ENCODE measurements around the gene LPGAT1.
"Not testable (repeated sequence)": the region's sequence is repeated elsewhere in the genome, so short reads cannot be mapped to it uniquely, and the experiment has no call there.

LPGAT1 gene

DNA sequence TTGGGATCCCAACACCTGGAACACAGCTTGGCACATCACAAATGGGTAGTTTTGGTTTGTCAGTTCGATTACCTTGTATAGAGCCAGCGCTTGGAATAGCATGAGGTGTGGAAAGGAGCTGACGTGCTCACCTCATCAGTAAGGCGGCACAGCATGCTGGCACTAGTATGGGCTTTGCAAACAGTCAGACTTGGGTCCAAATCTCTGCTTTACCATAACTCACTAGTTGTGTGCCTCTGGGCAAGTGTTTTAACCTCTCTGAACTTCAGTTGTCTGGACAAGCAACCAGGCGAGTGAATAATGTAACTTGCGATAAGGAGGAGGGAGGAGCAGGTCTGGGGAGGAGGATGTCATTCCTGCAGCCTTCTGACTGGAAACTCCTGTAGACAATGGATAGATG, 128.8 kb downstream of the LPGAT1 start:
- Histone ChIP-seq H3K9me3 (ENCODE audit: control insufficient read depth, low read length) (no peaks in the 10 kb centered on the region), H3K27ac (ENCODE audit: low read depth, low read length, severe bottlenecking) (no peak overlapping the region), H3K4me3 (ENCODE audit: extremely low read depth, insufficient read depth, low read length, poor library complexity, severe bottlenecking) (no peak overlapping the region), H3K36me3 (ENCODE audit: control insufficient read depth, insufficient read depth, low read length) (no peaks in the 10 kb centered on the region), H3K4me1 (ENCODE audit: control insufficient read depth, insufficient read depth, low read length, poor library complexity, severe bottlenecking) (no peaks in the 10 kb centered on the region)
- 92 to 95% methylated on average over 6 of the region's 6 CpGs for WGBS, 2 experiments (ENCODE audit: insufficient coverage in 2 of 2)

DNA sequence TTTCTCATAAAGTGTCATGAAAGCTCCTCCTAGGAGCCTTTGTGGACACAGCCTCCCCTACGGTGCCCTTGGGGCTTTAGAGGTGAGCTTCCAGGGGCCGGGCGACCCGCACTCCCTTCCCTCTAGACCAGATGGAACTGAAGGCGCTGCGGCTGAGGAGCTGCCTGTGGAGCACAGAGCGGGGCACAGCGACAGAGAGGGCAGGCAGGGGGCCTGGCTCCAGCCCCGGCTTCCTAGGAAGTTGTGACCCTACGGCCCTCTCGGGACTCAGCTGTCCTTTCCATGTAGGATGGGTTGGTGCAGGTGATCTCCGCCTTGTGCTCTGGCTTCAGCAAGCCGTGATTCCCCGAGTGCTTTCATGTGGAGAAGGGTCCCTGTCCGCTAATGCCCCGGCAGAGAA, 131.5 kb downstream of the LPGAT1 start:
- Histone ChIP-seq H3K9me3 (ENCODE audit: control insufficient read depth, low read length) (no peaks in the 10 kb centered on the region), H3K36me3 (ENCODE audit: control insufficient read depth, insufficient read depth, low read length) (no peaks in the 10 kb centered on the region), H3K4me1 (ENCODE audit: control insufficient read depth, insufficient read depth, low read length, poor library complexity, severe bottlenecking) (no peaks in the 10 kb centered on the region), H3K27ac (ENCODE audit: low read depth, low read length, severe bottlenecking) (no peak overlapping the region), H3K4me3 (ENCODE audit: extremely low read depth, insufficient read depth, low read length, poor library complexity, severe bottlenecking) (no peak overlapping the region)
- 82 to 83% methylated on average over 16 of the region's 16 CpGs for WGBS, 2 experiments (ENCODE audit: insufficient coverage in 2 of 2)

DNA sequence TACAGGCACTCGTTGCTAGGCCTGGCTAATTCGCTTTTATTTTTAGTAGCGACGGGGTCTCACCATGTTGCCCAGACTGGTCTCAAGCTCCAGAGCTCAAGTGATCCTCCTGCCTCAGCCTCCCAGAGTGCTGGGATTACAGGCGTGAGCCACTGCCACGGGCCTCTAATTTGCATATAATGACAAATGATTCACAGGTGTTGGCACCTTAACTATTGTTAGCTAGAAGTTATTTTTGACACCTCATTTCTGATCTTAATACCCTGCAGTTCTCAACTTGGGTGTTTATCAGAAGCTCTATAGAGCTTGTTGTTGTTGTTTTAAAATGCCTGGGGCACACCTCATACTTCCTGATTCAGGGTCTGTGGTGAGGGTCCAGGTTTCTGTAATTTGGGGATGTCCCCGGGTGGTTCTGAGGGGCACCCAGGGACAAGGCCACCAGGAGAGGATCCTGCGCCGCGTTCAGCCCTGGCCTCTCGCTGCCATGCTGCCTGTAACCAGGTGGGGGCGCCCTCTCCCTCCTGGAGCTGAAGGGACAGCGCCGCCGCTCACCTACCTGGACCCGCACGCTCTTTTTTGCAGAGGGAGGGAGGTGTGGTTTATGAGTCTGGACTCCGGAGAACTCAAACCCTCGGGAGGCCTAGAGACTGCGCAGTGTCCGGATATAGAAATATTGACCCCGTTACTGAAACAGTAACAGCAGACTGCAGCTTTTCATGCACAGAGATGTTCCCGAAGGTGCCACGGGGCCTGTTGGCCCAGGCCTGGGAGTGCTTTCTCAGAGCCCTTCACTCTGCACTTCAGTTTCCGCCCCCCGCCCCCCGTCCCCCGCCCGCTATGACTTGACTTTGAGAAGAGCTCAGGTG, 132.2 kb downstream of the LPGAT1 start:
- Histone ChIP-seq H3K9me3 (ENCODE audit: control insufficient read depth, low read length) (no peaks in the 10 kb centered on the region), H3K27ac (ENCODE audit: low read depth, low read length, severe bottlenecking) (no peak overlapping the region), H3K36me3 (ENCODE audit: control insufficient read depth, insufficient read depth, low read length) (no peaks in the 10 kb centered on the region), H3K4me1 (ENCODE audit: control insufficient read depth, insufficient read depth, low read length, poor library complexity, severe bottlenecking) (no peaks in the 10 kb centered on the region), H3K4me3 (ENCODE audit: extremely low read depth, insufficient read depth, low read length, poor library complexity, severe bottlenecking) (no peak overlapping the region)
- WGBS, 2 experiments (ENCODE audit: insufficient coverage in 2 of 2): 45 to 50% methylated on average over 12 to 14 of the region's 29 CpGs

DNA sequence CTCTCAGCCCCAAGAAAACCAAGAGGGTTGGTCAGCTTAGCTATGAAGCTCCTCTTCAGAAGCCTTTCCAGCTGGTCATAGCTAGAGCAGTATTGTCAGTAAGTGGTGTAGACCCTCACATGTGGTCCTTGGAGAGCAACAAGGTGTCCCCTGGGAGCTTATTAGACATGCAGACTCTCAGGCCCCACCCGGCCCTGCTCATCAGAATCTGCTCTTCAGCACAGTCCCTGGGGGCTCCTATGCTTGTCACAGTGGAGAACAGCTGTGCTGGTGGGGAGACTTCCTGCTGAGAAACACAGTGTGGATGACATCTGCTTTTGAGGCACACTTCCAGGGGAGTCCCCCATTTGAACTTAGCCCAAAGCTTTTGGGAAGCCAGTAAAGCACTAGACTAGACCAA, 133.2 kb downstream of the LPGAT1 start:
- Histone ChIP-seq H3K36me3 (ENCODE audit: control insufficient read depth, insufficient read depth, low read length) (no peaks in the 10 kb centered on the region), H3K9me3 (ENCODE audit: control insufficient read depth, low read length) (no peaks in the 10 kb centered on the region), H3K4me1 (ENCODE audit: control insufficient read depth, insufficient read depth, low read length, poor library complexity, severe bottlenecking) (no peaks in the 10 kb centered on the region), H3K4me3 (ENCODE audit: extremely low read depth, insufficient read depth, low read length, poor library complexity, severe bottlenecking) (no peak overlapping the region), H3K27ac (ENCODE audit: low read depth, low read length, severe bottlenecking) (no peak overlapping the region)
- WGBS, 2 experiments (ENCODE audit: insufficient coverage in 2 of 2): 86% methylated on average over 1 of the region's 1 CpG; no CpG with 5 or more reads in 1 of the 2 experiments

DNA sequence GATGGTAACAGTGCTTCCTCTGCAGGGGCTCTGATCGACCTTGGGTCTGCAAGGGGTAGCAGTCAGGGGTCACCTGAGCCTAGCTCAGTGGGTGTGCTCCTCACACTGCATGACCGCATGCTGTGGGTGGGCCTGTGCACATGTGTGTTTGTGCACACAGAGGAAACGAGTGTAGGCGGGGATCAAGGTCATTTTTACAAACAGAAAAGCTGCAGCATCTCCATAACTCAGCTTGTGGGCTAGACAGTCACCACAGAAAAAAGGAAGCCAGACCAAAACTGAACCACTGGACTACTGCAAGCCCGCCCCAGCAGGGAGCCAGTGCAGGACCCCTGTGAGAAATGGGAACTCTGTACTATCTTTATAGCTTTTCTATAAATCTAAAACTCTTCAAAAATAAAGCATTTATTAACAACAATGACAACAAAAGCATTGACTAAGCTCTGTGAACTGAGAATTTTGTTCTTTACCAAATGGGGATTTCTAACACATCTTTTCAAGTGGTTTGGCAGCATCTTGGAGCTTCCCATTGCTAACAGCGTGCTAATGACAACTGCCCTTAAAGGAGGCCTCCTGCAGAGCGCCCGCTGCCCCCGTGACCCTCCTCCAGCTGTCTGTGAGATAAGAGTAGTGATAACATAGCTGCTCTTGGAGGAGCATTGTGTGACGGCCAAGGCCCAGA, 135.3 kb downstream of the LPGAT1 start:
- no peaks in the 10 kb centered on the region for H3K4me1 ChIP-seq (ENCODE audit: control insufficient read depth, insufficient read depth, low read length, poor library complexity, severe bottlenecking)
- no peaks in the 10 kb centered on the region for H3K36me3 ChIP-seq (ENCODE audit: control insufficient read depth, insufficient read depth, low read length)
- no peaks in the 10 kb centered on the region for H3K9me3 ChIP-seq (ENCODE audit: control insufficient read depth, low read length)
- H3K27ac ChIP-seq (ENCODE audit: low read depth, low read length, severe bottlenecking): no peak overlapping the region
- H3K4me3 ChIP-seq (ENCODE audit: extremely low read depth, insufficient read depth, low read length, poor library complexity, severe bottlenecking): no peak overlapping the region
- 38 to 58% methylated on average over 4 to 8 of the region's 10 CpGs for WGBS, 2 experiments (ENCODE audit: insufficient coverage in 2 of 2)

DNA sequence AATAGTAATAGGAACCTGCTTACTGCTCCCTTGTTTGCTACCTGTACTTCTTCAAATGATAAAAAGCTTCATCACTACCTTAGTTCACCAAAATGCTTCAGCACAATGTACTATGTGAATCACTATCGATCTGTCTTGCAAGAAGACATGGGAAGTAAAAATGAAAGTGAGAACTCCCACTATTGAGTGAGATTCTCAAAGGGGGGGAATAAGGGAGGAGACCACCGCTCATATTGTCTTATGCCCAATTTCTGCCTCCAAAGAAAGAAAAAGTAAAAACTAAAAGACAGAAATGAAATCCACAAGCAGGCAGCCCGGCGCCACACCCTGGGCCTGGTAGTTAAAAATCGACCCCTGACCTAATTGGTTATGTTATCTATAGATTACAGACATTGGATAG, 136.7 kb downstream of the LPGAT1 start:
- H3K36me3 ChIP-seq (ENCODE audit: control insufficient read depth, insufficient read depth, low read length): not testable (repeated sequence)
- WGBS, 2 experiments (ENCODE audit: insufficient coverage in 2 of 2): 100% methylated on average over 3 of the region's 5 CpGs; no CpG with 5 or more reads in 1 of the 2 experiments

More for the DNA sequence above, 136.7 kb downstream of the LPGAT1 start:
- not testable (repeated sequence) for H3K27ac ChIP-seq (ENCODE audit: low read depth, low read length, severe bottlenecking); H3K4me1 ChIP-seq (ENCODE audit: control insufficient read depth, insufficient read depth, low read length, poor library complexity, severe bottlenecking); H3K9me3 ChIP-seq (ENCODE audit: control insufficient read depth, low read length); H3K4me3 ChIP-seq (ENCODE audit: extremely low read depth, insufficient read depth, low read length, poor library complexity, severe bottlenecking)
